PC-9 (cell line): ENCODE results near the gene DDX49.

Source experiments
- CTCF ChIP-seq: fragments of 200-600 bp; sonication (generic); conservative IDR thresholded peaks from 2 replicates; pipeline ENCODE4 v1.6.1; 2017; ENCODE audit warnings: mixed run types, antibody characterized with exemption, mild to moderate bottlenecking, moderate library complexity
- EZH2 ChIP-seq: fragments of 200-600 bp; sonication (generic); IDR thresholded peaks from 2 replicates; pipeline ENCODE4 v1.8.0; 2017; ENCODE audit warnings: antibody characterized with exemption, low read depth

GRCh38 chr19:18929311-18929710 lies 9.8 kb downstream of the DDX49 start:
- TF ChIP-seq EZH2 (no peak), CTCF (no peak)
